Mesodermal cell (in vitro differentiated cells): ENCODE measurements around the gene RIPK4.

Experiments used
- H3K27ac ChIP-seq: 2 replicates; pipeline ENCODE4 v1.7.0; 2013; ENCODE audit warnings: mild to moderate bottlenecking, low read depth, low read length, moderate library complexity; ENCODE audit not compliant: severe bottlenecking
- H3K36me3 ChIP-seq: 2 replicates; pipeline ENCODE4 v1.7.1; 2013; ENCODE audit warnings: mild to moderate bottlenecking, low read length, moderate library complexity; ENCODE audit not compliant: control insufficient read depth, insufficient read depth
- H3K4me1 ChIP-seq: one replicate; pipeline ENCODE4 v1.7.1; 2013; ENCODE audit warnings: mild to moderate bottlenecking, low read length; ENCODE audit not compliant: insufficient read depth, control insufficient read depth, poor library complexity, severe bottlenecking
- H3K4me3 ChIP-seq: 2 replicates; pipeline ENCODE4 v1.7.0; 2013; ENCODE audit warnings: low read length, control low read depth, mild to moderate bottlenecking; ENCODE audit not compliant: insufficient read depth, poor library complexity, severe bottlenecking; ENCODE audit errors: extremely low read depth
- H3K9me3 ChIP-seq: 2 replicates; pipeline ENCODE4 v1.7.1; 2013; ENCODE audit warnings: mild to moderate bottlenecking, low read length, moderate library complexity; ENCODE audit not compliant: control insufficient read depth
- WGBS, 2 experiments: methylation state at CpG; one replicate each; pipeline ENCODE4 v1.1.5; 2013; ENCODE audit warnings: missing lambda C conversion rate in 2 of 2; ENCODE audit not compliant: insufficient coverage in 2 of 2; 5-methylcytosine and 5-hydroxymethylcytosine counted together

The RIPK4 gene

GRCh38 chr21:41733951-41734689 is 32.7 kb downstream of the RIPK4 start:
- H3K27ac ChIP-seq = no peak overlapping the region
- 90 to 95% methylated on average over 11 to 13 of the region's 13 CpGs for WGBS, 2 experiments
- no peak overlapping the region for H3K4me3 ChIP-seq
- peaks cover 5% of the 10 kb centered on the region for H3K4me1 ChIP-seq
- peaks cover 12% of the 10 kb centered on the region for H3K9me3 ChIP-seq
- H3K36me3 ChIP-seq = no peaks in the 10 kb centered on the region

DNA sequence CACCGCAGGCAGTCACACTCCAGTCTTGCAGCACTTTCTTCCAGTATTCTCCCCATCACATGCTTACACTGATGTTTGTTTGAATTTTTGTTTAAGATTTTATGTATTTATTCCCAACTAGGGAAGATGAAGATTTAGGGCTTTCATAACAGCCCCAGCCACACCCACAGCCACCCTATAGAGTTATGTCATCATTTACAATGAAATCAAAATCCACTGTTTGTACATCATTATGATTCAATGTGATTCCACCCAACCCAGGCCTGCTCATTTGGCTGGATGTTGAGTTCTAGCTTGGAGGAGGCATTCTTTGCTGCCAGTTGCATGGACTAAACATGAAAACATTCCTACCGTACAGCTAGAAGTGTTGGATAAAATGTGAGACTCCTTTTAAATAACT is 35.8 kb downstream of the RIPK4 start:
- peaks cover 28% of the 10 kb centered on the region for H3K4me1 ChIP-seq
- no peaks in the 10 kb centered on the region for H3K36me3 ChIP-seq
- no peaks in the 10 kb centered on the region for H3K9me3 ChIP-seq
- H3K4me3 ChIP-seq = no peak overlapping the region
- WGBS, 2 experiments = no CpG with 5 or more reads among the region's 2 CpGs
- H3K27ac ChIP-seq = no peak overlapping the region

- Histone ChIP-seq H3K9me3 (no peaks in the 10 kb centered on the region), H3K4me1 (peaks cover 29% of the 10 kb centered on the region), H3K27ac (no peak overlapping the region), H3K36me3 (no peaks in the 10 kb centered on the region), H3K4me3 (no peak overlapping the region)
- WGBS, 2 experiments = 33 to 67% methylated on average over 3 to 4 of the region's 6 CpGs
These were observed 36.5 kb downstream of the RIPK4 start for GRCh38 chr21:41730367-41730765.

GRCh38 chr21:41729701-41730366 is 37.0 kb downstream of the RIPK4 start:
- H3K4me3 ChIP-seq = no peak overlapping the region
- H3K36me3 ChIP-seq = no peaks in the 10 kb centered on the region
- no peaks in the 10 kb centered on the region for H3K9me3 ChIP-seq
- peaks cover 29% of the 10 kb centered on the region for H3K4me1 ChIP-seq
- H3K27ac ChIP-seq = no peak overlapping the region
- 90 to 93% methylated on average over 9 to 10 of the region's 17 CpGs for WGBS, 2 experiments

DNA sequence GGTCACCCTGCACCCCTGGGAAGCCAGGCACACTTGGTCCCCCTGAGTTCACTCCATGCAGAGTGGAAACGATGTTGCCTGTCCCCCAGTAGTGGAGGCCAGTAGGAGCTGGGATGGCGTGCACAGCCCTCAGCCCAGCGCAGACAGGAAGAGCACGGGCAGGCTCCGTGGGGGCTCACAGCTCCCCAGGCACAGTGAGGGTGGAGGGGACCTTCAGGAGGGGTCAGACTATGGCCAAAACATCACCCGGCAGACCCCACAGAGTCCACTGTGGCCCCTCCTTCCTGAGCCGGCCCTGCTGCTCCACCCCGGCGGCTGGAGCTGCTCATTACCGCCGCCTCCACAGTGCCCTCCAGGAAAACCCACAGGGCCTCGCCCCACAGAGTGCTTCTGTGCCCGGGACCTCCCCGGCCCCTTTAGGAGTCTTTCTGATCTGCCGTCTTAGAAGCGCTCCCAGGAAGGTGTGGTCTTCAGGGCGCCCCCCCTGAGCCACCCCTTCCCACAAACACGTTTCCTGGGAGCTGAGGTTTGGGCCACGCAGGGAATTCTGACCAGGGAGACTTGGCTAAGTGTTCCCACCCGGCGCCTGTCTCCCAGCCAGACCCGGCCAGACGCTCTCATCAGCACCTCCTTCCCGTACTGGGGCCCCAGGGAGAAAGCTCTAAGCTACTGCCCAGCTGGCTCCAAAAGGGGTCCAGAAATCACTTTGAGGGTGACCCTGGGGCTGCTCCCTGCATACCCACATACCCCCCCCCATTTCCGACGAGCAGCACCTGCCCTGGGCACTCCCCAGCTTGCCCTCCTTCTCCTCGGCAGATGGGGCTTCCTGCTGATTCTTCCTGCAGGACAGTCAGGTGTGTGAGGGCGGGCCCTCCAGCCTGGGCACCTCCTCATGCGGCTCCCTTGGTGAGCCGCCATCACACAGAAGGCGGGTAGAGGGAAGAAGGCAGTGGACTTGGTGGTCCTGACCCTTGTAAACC is 38.8 kb downstream of the RIPK4 start:
- H3K36me3 ChIP-seq = no peaks in the 10 kb centered on the region
- peaks cover 29% of the 10 kb centered on the region for H3K4me1 ChIP-seq
- no peak overlapping the region for H3K27ac ChIP-seq
- WGBS, 2 experiments = 89 to 91% methylated on average over 24 to 29 of the region's 31 CpGs
- no peaks in the 10 kb centered on the region for H3K9me3 ChIP-seq
- H3K4me3 ChIP-seq = no peak overlapping the region

DNA sequence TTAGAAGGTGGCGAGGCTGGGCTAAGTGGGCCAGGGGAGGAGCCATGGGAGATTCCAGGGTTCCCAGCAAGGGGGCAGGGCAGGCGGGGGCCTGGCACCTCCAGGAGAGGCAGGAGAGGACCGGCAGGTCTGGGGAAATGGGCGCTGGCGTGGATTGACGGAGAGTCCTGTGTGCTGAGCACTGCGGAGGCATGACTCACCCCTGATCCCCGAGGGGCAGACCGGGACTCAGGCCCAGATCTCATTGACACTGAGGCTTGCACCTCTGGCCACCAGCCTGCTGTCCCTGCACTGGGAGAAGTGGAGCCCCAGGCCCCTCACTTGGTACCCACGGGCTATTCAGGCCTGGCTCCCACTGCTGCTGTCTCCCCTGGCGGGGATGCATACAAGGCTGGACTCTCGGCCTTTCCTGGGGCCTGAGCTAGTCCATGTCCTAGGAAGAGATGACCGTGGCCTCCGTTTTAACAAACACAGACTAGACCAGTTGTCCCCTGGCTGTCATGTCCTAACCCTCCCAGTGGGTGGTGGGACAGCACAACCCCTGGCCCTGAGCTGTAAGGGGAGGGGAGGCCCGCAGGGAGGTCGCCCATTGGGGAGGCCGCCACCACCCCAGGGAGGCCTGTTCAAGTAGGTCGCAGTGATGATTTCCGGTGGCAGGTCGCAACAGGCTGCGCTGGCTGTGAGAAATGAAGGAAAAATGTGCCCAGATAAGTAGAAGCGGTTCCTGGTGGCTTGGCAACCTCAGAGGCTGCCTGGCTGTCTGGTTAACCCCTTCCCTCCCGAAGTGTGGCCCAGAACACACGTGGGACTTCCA is 39.7 kb downstream of the RIPK4 start:
- Histone ChIP-seq H3K9me3 (no peaks in the 10 kb centered on the region), H3K4me1 (peaks cover 29% of the 10 kb centered on the region), H3K36me3 (no peaks in the 10 kb centered on the region), H3K27ac (peak overlapping the region; percentile 71), H3K4me3 (no peak overlapping the region)
- WGBS, 2 experiments = 70 to 73% methylated on average over 22 to 24 of the region's 24 CpGs

- Histone ChIP-seq H3K4me3 (no peak overlapping the region), H3K36me3 (no peaks in the 10 kb centered on the region), H3K9me3 (no peaks in the 10 kb centered on the region), H3K27ac (peak overlapping the region; percentile 71), H3K4me1 (peaks cover 29% of the 10 kb centered on the region)
- WGBS, 2 experiments = 86 to 87% methylated on average over 4 to 9 of the region's 9 CpGs
These were observed 40.3 kb downstream of the RIPK4 start for GRCh38 chr21:41726630-41726969.

- H3K4me3 ChIP-seq = no peak overlapping the region
- H3K4me1 ChIP-seq = peaks cover 29% of the 10 kb centered on the region
- 48 to 54% methylated on average over 17 to 19 of the region's 19 CpGs for WGBS, 2 experiments
- no peaks in the 10 kb centered on the region for H3K9me3 ChIP-seq
- no peaks in the 10 kb centered on the region for H3K36me3 ChIP-seq
- no peak overlapping the region for H3K27ac ChIP-seq
These were observed 40.7 kb downstream of the RIPK4 start for GRCh38 chr21:41726058-41726558.

- WGBS, 2 experiments = 64 to 68% methylated on average over 28 to 31 of the region's 33 CpGs
- Histone ChIP-seq H3K9me3 (no peaks in the 10 kb centered on the region), H3K4me1 (peaks cover 29% of the 10 kb centered on the region), H3K27ac (no peak overlapping the region), H3K36me3 (no peaks in the 10 kb centered on the region), H3K4me3 (no peak overlapping the region)
These were observed 41.3 kb downstream of the RIPK4 start for GRCh38 chr21:41725421-41726031.
